ENCODE data around the gene CMTM6.
"Not testable (repeated sequence)": the region's sequence is repeated elsewhere in the genome, so short reads cannot be mapped to it uniquely, and the experiment has no call there.

Gene CMTM6

DNA sequence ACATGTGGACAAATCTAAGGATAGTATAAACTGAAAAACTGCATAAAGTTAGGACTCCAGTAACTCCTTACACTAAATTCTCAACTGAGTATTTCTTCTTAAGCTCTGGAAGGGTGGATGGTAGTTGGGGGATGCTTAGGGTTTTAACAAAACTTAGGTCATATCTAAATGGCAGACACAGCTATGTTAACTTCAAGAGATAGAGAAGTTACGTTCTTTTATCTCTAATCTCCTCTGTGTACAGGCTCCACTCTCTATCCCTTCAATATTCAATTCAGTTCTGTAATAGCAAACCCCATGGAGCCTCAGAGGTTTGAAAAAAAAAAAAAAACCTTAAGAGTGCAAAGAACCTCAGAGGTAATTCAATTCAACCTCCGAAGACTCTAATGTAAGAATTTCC is 3.1 kb downstream of the CMTM6 start:
- no peak for DNase-seq (ENCODE audit: low read depth in 3 of 3)

DNA sequence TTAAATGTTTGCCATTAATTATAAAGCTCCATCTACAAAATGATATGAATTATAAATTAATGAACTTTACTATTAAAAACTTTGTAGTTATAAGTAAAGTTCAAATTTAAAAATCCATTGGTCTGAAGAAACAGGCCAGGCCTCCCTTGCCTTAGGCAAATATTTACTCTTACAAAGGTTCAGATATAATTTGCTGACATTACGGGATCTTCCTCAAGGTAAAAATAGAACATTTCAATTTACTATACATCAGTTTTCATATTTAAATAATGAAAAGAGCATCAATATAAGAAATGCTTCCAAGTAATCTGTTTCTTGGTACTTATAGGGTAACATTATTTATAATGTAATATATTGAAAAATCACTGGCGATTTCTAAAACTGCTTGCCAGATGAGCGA is 3.7 kb downstream of the CMTM6 start:
- no peak for DNase-seq (ENCODE audit: low read depth in 3 of 3)

DNA sequence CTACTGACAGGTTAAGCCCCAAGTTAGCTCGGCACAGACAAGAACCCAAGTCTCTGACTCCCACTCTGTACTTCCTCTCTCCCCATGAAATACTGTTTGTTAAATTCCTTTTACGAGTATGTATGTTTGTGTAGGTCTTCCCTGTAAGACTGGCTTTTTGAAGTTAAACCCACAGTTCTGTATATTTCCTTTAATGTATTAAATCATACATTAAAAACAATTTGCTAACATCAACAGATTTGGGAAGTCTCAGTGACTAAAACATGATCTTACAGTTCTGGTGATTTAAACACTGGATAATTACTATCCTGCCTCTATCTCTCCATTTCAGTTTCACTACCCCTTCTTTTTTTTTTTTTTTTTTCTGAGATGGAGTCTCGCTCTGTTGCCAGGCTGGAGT is 4.4 kb downstream of the CMTM6 start:
- DNase-seq (ENCODE audit: low read depth in 3 of 3), result no peak

DNA sequence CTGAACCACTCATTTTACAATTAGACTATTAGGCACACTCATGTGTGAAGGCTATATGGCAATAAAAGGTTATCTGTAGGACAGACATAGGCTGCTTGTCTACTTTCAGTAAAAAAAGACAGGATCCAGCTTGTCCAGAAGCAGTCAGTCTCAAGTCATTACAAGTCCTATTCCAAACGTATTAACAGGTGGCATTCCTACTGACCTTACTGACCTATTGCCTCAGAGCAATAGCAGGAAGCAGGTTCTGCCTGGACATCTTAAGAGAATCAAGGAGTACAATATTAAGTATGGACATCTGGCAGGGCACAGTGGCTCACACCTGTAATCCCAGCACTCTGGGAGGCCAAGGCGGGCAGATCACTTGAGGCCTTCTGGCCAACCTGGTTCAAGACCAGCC is 7.0 kb downstream of the CMTM6 start:
- DNase-seq (ENCODE audit: low read depth in 3 of 3), result no peak

DNA sequence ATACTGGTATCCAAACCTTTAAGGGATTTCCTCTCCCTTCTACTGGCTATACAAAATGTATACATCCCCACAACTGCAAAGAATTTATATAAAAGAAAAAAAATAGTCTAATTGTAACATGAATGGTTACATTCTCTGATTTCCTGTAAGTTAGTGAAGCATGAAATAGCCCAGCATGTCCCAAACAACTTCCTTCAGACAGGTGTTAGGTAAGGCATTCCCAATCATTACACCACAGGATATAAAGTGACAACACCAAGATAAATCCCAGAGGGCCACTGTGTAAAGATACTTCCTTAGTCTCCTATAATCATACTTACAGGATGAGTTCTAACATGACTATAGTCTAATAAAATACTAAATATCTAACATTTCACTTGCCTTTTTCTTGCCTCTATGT is 7.6 kb downstream of the CMTM6 start:
- no peak for DNase-seq (ENCODE audit: low read depth in 3 of 3)

DNA sequence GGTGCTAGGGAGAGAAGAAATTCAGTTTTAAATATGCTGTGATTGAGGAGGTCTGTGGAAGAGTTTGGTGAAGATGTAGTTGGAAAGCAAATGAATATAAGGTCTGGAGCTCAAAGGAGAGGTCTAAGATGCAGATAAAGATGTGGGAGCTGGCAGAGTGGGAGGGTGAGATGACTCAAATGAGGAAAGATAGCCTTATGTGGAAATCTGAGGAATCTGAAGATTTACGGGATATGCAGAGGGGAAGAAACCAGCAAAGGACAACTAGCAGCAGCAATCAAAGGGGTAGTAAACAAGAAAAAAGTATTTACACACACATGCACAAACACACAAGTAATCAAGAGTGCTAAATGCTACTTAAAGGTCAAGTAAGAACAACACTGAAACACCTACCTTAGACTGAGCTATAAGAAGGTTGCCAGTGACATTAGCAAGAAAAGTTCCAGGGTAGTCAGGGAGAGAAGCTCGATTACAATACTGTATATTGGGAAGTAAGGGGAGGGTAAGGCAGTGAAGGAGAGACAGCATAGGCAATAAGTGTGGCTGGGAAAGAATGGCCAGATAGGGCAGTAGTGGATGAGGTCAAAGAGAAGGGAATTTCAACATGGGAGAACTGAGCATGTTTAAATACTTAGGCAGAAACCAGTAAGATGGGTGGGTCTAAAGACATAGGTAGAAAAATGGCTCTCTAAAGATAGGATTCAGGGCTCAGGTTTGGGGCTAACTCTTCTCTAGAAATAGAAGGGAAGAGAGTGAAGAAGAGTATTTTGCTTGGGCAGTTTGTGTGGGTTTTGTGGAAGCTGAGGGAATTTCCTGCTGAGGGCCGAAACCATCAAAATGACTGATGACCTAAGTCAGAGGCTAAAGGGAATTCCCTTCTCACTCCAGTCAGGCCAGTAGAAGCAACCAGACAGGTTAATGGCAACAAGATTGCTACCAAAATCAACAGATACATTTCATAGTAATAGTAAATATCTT is 8.9 kb downstream of the CMTM6 start:
- no peak for DNase-seq (ENCODE audit: low read depth in 3 of 3)

DNA sequence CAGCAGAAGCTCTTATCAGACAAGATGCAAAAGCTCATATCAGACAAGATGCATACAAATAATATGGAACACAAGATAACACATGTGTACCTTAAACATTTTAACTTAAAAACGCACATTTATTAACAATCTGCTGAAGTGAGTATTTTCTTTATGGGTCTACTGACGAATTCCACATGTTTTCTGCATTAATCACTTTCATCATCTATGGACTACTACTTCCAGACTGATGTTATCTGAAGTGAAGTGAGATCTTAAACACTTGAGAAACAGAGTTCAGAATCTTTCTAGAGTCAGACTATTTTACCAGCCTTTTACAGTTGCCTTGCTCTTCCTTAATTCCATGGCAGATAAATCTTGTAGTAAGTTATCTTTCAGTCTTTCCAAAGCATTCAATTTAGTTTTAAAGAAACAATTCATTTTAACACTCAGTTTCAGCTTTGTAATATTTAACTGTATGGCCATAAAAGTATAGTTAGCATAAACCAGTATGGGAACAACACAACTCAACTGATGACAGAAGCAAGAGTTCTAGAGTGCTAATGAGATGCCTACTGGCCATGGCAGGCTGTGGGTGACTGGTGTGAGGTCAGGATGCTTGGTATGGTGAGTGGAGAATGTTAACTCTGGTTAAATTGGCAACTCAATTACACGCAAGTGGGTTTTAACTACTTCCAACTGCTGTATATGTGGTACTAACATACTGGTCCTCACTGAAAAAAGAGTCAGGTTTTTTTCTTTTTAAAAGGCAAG is 9.8 kb downstream of the CMTM6 start:
- DNase-seq (ENCODE audit: low read depth in 3 of 3), result no peak

DNA sequence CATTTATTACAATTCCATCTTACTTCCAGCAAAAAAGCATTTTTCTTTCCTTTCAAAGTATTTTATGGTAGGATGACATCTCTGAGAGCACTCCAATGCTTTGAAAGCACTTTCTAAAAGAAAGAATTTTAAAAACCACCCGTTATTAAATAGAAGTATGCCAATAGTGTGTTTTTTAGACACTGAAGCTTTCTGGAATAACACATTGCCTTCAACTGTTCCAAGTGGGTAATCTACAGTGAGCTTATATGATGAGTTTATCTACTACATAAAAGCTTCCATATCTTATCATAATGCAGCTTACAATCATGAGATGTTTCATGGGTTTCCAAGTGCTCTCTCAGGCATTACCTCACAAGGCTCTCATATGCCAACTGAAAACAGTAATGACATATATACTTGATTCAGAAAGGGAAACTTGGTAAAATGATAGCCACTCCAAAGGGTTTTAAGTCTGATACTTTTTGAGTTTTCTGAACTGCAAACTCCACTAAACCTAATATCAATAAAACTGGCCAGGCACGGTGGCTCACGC is 14.1 kb downstream of the CMTM6 start:
- no peak for DNase-seq (ENCODE audit: low read depth in 3 of 3)

DNA sequence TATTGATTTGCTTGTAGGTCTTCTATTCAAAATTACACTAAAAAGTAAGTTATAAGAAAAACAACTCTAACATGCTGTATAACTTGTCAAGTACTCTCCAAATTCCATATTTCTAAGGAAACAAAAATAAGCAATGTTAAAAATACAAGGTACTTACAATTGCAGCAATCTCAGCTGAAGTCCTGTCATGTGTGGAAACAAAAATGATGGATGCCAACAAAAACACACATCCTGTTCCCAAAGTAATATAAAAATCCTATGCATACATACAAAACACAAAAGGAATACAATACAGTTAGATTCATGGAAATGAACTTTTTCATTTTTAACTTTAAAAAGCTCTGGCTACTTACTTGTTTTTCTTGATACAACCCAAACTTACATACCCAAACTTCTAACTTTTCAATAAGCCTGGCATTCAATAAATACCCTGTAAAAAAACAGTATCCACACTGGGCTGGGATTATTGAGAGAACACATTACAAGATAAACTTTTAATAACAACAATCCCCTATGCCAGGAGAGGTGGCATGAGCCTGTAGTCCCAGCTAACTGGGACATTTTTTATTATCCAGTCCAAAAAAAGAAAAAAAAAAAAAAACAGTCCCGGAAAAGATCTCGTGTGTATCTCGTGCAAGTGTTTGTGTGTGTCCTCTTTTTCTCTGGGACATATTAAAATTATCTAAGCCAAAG is 14.7 kb downstream of the CMTM6 start:
- DNase-seq (ENCODE audit: low read depth in 3 of 3), result no peak

DNA sequence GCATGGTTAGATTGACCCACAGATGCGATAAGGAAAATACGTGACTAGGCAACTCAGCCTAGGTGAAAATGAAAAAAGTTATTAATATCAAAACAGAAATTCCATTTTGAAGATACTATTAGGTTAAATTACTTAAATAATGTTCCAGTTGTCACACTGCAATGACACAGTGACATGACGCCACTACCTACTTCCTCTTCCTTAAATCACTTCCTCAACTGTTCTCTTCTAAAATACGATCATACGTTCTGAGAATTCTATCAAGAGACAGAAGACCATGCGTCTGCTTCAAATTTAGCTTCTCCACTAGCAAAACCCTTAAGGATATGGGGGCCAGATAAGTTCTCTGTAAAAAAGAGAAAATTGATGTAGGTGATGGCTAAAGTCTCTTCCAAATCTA is 18.2 kb downstream of the CMTM6 start:
- DNase-seq (ENCODE audit: low read depth in 3 of 3), result no peak

DNA sequence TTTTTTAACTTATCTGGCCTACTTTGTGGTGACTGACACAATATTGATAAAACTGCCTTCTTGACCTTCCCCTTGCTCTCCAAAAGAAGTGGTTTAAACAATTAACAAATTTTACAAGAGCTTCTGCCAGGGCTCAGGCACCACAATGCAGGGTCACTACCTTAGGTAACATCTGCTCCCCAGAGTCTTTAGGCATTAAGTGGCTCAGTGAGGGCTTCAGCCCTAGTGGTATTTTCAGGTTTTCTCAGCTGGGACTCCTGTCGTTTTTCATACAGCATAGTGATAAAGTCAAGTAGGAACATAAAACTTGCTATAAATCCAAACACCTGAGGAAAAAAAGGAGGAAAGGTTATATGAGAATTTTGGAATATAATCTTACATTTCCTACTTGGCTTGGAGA is 18.9 kb downstream of the CMTM6 start:
- no peak for DNase-seq (ENCODE audit: low read depth in 3 of 3)

DNA sequence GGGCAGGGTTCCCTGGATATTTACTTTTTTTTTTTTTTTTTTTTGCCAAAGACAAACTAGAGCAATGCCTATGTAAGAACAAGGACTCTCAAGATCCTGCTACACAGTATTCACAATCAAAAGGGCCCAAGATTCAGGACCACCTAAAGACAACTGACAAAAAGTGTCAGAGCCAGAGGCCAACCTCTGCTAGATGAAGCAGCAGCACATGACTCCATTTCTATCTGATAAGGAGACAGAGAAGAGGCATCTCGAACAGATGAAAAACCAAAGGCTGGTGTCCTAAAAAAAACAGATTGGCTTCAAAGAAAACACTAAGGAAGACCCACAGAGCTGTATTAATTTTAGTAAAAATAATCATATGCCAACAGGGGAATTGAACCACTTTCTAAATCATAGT is 20.0 kb downstream of the CMTM6 start:
- DNase-seq (ENCODE audit: low read depth in 3 of 3), result no peak

DNA sequence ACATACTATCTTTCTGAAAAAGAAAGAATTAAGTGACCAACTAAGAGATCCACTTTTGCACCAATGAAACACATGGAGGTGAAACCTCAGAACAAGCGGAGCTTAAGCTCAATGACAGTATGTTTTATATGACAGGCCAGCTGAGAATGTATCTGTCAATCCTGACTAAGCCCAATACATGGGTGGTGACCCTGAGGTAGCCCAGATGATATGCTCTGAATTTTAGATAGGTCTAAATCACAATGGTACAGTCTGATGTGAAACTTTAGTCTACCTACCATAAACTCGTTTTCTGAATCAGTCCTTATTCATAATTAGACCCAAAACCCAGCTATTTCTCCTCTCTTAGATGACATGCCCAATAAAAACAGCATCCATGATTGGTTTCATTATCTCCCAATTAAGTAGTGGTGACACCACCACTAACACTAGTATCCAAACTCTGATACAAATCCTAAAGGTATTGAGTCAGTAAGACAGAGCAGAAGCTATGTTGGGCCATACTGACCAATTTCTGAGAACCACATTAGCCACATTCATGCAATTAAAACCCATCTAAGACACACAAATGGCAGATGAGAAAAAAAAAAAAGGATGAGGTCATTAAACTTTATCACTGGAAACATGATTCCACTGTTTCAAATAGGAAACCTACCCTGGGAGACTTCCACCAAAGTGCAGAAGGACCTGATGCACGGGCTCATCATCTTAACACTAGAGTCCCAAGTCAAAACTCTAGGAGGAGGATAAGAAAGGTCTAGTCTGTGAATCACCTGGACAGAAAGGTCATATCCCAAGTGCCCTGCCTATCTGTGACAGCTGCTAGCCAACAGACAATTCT is 20.6 kb downstream of the CMTM6 start:
- DNase-seq (ENCODE audit: low read depth in 3 of 3), result no peak

DNA sequence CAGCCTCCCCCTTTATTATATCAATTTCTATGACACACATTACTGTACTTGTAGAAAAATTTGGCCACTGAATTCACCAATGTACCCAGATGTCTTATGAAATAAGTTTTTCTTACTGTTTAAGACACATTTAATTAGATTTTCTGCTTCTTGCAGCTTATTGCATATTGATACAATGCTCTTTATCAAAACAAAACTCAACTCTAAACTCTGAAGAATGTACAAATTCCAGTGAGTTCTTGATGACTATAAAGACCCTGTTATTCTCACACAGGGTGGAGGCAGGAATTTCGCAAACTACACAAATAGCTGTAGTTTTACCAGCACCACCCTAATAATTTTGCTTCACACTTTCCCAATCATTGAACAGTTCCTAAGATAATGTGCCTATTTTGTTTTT is 22.0 kb downstream of the CMTM6 start:
- DNase-seq (ENCODE audit: low read depth in 3 of 3), result no peak

DNA sequence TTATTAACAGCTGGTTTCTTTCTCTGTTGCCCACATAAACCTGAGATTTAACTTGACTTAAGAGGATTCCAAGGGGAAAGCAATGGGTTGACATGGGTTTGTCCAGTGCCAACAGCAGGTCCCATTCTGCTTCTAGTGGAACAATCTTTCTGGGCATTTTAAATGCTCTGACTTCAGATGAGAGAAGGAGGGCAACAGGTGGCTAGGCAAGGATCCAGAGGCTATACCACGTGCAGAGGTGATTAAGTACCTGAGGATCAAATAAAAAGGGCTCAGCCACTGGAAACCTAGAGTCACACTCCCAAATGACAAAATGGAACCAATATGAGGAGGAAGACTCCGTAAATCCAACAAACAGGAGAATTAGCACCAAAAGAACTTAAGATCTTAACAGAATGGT is 28.5 kb downstream of the CMTM6 start:
- DNase-seq (ENCODE audit: low read depth in 3 of 3), result no peak

DNA sequence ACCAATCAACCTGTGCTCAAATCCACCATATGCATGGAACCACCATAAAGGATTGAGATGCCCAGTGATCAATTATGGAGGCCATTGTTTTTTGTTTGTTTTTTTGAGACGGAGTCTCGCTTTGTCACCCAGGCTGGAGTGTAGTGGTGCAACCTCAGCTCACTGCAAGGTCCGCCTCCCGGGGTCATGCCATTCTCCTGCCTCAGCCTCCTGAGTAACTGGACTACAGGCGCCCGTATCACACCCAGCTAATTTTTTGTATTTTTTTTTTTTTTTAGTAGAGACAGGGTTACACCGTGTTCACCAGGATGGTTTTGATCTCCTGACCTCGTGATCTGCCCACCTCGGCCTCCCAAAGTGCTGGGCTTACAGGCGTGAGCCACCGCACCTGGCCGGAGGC is 30.5 kb downstream of the CMTM6 start:
- DNase-seq (ENCODE audit: low read depth in 3 of 3), result not testable (repeated sequence)

DNA sequence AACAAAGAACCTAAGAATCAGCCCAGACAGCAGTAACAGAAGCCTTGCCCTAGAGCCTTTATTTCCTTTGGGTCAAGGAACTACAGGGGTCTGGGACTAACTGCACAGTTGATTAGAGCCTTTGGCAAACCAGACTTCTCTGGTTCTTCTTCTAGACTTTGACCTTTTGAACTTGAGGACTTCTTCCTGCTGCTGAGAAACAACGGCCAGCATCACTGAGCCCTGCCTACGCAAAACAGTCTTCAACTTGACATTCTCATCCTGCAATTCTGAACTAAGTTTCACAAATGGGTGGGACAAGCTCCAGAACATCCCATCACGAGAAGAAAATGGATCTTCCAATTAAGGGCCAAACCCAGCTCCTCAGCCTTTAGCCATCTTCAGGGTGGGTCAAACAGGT is 31.4 kb downstream of the CMTM6 start:
- DNase-seq (ENCODE audit: low read depth in 3 of 3), result no peak

DNA sequence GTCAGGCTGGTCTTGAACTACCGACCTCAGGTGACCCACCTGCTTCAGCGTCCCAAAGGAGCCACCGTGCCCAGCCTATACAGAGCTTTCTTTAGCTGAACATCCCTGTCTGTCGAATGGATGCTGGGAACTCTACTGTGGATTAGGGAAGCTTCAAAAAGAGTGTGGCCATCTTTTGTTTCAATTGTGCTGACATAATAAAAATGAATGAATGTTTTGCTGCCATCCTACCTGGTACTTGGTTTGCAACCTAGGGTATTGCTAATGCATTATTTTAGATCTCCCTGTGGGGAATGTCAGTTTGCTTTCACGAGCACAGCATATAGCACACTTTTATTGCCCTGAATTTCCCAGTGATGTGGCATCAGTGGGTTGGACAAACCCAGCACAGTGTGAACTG is 32.3 kb downstream of the CMTM6 start:
- DNase-seq (ENCODE audit: low read depth in 3 of 3), result no peak

DNA sequence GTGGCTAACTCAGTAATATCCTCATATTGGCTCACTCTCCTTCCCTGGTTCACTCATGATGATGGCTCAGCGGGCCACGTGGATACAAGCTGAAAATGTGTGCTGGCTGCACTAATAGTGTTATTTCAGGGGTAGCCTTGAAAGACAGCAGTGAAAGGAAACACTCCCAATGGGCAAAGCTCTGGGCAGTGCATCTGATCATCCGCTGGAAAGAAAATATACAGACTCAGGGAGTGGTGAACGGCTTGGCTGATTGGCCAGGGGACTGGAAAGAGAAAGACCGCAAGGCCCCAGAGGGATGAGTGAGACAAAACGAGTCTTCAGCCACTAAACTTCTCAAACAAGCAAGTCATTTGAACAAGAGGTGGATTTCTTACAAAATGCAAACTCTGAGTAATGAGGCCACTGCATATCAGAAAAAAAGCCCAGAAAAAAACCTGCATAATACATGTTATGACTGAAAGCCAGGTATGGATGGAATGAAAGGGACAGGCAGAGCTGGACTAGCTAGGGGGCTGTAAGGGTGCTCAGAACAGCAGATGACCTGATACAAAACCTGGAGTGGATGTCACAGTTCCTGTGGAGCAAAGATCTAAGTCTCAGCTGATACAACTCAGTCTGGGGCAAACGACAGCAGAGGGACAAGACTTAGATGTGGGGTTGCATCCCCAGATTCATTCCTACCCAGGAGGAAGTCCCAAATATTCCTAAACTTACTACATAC is 33.3 kb downstream of the CMTM6 start:
- DNase-seq (ENCODE audit: low read depth in 3 of 3), result no peak

DNA sequence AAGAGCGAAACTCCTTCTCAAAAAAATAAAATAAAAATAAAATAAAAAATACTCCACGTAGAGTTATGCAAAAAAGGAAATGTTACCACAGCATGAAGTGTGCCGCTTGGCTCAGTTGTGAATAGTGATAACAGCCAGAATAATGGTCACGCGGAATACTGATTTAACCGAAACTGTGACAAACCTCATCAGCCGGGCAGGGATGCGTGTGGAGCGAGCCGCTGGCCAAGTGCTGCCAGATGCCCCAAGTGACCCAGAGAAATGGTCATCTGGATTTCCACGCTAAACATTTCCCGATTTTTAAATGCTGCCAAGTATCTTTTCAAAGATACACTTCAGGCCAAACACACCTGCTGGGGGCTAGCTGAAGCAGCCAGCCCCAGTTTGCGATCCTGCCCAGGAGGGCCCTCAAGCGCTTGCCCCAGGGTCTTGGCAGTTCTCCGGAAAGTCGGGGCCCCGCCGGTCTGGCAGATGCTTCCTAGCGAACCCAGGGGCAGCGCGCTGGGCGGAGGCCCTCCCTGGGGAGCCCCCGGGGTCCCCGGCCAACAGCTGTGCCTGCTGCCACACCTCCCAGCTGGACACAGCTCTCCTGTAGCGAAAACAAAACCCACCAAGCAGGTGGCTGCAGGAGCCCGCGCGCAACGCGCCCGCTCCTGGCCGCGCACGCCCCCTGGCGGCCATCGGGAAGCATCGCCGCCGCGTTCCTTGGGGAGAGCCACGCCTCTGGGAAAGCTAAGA is 35.1 kb downstream of the CMTM6 start:
- peak; percentile 61 to 65 (median 63) for DNase-seq (ENCODE audit: low read depth in 3 of 3)
